HG03095 (cell line): ENCODE results near the gene SLC41A1.
"Not testable (repeated sequence)": the region's sequence is repeated elsewhere in the genome, so short reads cannot be mapped to it uniquely, and the experiment has no call there.

Experiments used
- ATAC-seq: cut with Tn5 transposase; IDR thresholded peaks from one replicate; pipeline ENCODE4 v1.9.1; 2021; ENCODE audit warnings: moderate library complexity; ENCODE audit not compliant: unreplicated experiment

SLC41A1 gene

DNA sequence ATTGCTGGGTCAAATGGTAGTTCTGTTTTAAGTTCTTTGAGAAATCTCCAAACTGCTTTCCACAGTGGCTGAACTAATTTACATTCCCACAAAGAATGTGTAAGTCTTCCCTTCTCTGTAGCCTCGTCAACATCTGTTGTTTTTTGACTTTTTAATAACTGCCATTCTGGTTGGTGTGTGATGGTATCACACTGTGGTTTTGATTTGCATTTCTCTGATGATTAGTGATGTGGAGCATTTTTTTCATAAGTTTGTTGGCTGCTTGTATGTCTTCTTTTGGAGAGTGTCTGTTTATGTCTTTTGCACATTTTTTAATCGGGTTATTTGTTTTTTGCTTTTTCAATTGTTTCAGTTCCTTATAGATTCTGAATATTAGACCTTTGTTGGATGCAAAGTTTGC is 10.3 kb upstream of the SLC41A1 start:
- not testable (repeated sequence) for ATAC-seq

- no peak for ATAC-seq
Measured at GRCh38 chr1:205822397-205822796, 9.4 kb upstream of the SLC41A1 start.

DNA sequence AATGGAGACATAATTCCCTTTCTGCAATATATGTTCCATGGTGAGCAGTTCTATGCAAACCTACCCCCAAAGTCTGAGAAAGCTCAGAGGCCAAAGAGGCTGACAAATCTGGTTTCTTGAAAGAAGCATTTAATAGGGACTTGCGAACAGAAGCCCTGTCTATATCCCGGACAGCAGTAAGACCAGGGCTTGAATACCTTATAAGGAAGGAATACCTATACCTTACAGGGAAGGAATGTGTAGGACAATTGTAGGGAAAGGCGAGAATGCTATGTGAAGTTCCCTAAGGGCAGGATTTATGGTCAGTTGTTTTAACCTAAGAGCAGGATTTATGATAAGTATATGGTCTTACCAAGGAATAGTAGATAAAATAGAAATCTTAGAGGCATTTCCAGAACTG is 5.0 kb upstream of the SLC41A1 start:
- ATAC-seq = no peak

DNA sequence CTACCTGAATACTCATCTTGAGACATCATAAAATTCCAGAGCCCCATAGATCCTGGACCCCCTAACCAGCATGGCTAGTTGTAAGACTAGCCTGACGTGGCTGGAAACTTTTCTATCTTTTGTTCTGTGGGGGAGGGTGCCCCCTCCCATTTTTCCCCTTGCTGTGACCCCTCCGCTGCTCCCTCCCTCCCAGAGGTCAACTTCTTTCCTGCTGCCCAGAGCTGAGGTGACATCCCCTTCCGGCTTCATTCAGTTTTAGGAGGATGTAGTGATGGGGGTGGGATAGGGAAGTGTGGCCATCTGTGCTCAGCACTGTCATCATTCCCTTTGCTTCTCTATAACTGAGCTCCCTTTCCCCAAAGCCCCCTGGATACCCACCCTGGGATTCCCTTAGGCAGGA is 4.4 kb upstream of the SLC41A1 start:
- no peak for ATAC-seq

- ATAC-seq = no peak
Measured at GRCh38 chr1:205813755-205814058, 709 bp upstream of the SLC41A1 start.

- ATAC-seq = no peak
Measured at GRCh38 chr1:205812271-205812877, 624 bp downstream of the SLC41A1 start.

DNA sequence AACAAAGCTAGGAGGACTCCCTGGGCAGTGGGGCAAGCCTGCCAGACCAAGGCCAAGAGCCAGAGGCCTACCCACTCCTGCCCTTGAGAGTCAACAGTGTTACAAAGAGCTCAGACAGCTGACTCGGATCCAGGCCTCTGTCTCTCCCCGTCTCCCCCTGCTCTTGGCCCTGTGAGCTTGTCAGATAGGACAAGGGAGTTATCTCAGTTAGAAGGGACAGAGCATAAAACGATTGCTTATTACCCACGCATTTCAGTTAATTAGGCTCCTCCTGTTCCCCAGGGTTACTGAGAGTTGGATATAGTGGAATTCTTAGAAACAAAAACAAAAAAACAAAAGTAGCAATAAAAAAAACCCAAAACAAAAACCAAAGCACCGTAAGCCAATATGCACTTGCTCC is 1.3 kb downstream of the SLC41A1 start:
- no peak for ATAC-seq

- no peak for ATAC-seq
Measured at GRCh38 chr1:205810448-205811157, 2.4 kb downstream of the SLC41A1 start.

- no peak for ATAC-seq
Measured at GRCh38 chr1:205809942-205810345, 3.1 kb downstream of the SLC41A1 start.

DNA sequence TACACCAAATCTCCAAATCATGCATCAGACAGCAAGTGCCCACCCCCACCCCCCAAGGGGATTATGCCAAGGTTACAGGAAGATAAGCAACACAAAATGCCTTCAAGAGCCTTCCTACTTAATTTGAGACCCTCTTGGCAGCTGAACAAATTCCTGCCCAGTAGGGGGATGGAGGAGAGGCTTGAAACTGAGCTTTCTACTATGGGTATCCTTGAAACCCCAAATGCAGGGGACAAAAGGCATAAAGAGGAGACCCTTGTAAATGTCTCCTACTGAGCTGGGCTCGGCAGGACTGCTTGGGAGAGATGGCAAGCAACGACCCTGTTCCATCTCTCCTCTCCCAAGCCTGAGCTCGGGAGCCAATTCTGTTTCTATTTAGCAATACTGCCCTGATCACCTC is 3.5 kb downstream of the SLC41A1 start:
- ATAC-seq = no peak

DNA sequence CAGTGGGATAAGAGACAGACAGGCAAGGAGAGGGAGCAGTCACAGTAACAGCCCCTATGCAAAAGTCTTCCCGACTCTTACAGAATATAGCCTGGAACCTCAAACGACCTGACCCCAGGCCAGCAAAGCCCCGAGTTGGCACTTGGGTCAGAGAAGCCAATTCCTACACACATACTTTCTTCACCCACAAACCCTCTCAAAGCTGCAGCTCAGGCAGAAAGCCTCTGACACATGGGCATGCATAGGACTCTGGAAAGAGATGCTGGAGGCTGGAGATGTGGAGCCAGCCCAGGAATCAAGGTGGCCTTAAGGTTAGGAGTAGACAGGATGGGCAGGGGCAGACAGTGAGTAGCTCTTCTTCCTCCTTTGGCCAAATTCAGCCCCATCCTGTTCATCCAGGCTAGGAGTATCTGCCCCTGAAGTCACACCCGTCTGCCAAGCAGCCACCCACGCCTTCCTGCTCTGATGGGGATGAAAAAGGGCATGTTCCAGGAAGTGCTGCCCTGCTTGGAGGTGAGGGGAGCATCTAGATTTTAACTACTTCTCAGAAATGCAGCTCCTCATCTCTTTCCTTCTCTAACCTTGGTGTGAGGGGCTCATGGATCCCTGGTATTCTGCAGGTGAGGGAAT is 7.8 kb downstream of the SLC41A1 start:
- ATAC-seq = no peak

DNA sequence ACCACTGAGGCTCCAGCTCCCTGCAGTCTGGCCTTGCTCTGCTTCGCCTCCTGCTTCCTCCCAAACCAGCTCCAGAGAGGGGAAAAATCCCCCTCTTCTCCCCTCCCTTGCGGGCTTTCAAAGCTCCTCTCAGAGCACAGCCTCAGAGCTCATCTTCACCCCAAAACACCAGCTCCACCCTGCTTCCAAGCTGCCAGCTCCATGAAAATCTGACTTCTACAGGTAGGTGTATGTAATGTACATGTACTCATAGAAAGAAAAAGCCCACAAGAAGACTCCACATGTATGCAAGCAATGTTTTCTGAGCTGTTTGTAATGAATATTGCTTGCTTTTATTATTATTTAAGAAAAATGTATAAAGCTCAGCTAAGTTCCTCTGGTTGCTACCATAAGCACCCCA is 8.4 kb downstream of the SLC41A1 start:
- no peak for ATAC-seq

DNA sequence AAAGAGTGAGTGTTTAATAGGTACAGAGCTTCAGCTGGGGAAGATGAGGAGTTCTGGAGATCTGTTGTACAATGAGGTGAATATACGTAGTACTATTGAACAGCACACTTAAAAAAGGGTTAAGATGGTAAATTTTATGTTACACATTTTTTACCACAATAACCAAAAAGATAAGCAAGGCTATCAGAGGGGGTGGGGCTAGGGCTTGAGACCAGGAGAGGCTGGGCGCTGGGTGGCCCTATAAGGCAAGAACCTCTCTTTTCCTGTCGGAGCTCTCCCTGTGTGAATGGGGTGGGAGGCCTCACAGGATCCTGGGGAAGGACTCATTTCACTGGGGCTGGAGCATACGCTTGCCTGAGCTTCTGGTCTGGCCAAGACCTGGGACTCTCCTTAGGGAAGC is 9.0 kb downstream of the SLC41A1 start:
- ATAC-seq = no peak

DNA sequence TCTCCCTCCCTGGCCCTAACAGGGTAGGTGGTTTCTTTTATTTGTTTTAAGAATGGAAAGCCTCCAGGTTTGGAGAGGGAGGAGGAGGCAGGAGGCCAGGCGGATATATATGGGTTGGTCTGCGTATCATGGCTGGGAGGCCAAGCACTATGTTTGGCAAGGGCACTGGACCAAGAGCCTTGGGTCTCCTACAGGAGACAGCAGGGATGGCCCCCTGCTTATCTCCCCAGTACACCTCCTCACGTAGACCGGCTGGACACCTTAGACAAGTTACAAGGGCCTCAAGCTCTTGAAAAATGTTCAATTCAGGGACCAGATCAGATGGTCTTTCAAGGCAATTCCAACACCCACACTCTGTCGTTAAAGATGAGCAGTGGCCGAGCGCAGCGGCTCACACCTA is 10.9 kb downstream of the SLC41A1 start:
- no peak for ATAC-seq

GRCh38 chr1:205800981-205801703 is 11.9 kb downstream of the SLC41A1 start:
- ATAC-seq = no peak

DNA sequence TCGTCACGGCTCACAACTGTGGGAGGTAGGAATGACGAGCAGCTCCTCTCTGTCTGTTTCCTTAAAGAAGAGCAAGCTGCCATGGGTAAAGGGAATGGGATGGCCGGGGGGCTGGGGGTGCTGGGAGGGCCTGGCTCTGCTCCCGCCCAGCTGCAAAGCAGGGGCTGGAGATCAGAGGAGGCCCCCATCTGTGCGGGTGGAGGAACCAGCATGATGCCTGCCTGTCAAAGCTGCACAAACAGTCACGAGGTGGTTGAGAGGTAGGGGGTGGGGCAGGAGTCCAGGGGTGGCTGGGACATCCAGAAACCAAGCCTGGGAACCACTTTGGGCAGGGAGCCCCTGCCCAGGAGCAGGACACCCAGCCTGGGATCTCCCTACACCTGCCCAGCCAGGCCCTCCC is 12.6 kb downstream of the SLC41A1 start:
- no peak for ATAC-seq

DNA sequence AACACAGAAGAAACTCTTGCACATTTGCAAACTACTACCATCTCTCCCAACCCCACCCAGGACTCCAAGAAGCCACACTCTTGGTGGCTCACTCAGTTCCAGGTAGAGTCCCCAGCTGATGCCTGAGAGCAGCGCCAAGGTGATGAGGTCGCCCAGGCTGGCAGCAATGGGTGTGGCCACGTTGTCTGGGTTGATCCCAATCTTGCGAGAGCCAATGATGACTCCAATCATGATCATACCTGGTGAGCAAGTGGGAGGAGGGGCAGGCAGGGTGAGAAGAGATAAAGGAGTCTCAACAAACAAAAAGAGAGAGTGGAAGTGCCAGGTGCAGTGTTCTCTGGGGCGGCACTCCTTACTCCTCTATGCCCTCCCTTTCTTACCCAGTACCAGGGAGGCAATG is 14.4 kb downstream of the SLC41A1 start:
- ATAC-seq = no peak

- ATAC-seq = no peak
Measured at GRCh38 chr1:205797168-205797567, 15.8 kb downstream of the SLC41A1 start.

GRCh38 chr1:205794011-205794730 is 18.8 kb downstream of the SLC41A1 start:
- ATAC-seq = no peak

GRCh38 chr1:205792961-205793673 is 19.9 kb downstream of the SLC41A1 start:
- no peak for ATAC-seq

- ATAC-seq = no peak
Measured at GRCh38 chr1:205792481-205792881, 20.5 kb downstream of the SLC41A1 start.
